ENCODE data around the gene IL22RA1. TPM values are rescaled to one million over a fixed set of nuclear protein-coding genes. Genes with fewer than 3 reads are reported as not detected.

IL22RA1 gene
- total RNA-seq, 1 donor, result not detected

DNA sequence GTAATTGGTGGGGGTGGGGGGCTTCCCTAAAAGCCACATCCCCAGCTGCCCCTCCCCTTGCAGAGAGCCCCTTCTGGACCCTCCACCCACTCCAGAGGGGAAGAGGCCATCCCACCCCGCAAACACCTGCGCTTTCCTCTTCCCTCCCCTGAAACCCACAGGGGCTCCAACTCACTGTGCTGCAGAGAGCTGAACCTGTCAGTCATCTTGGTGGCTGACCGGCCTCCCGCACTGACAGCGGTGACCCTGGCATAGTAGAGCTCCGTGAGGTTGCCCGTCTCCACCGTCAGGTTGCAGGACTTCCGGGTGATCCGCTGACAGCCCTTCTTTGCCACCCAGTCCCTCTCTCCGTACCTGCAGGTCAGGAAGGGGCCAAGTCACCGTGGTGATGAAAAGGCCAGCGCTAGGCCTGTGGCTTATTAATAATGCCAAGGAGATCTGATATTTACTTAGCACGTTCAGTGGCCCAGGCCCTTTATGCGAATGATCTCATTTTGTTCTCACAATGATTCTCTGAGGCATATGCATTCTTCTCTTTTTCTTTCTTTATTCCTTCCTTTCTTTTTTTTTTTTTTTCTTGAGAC, 5.9 kb downstream of the IL22RA1 start:
- Histone ChIP-seq H3K9me3 (ENCODE audit: low read depth, low read length) (no peaks in the 10 kb centered on the region), H3K27me3 (ENCODE audit: insufficient read depth, low read length) (no peaks in the 10 kb centered on the region), H3K4me1 (ENCODE audit: insufficient read depth, low read length) (no peaks in the 10 kb centered on the region), H3K4me3 (ENCODE audit: low read length) (no peak overlapping the region)

DNA sequence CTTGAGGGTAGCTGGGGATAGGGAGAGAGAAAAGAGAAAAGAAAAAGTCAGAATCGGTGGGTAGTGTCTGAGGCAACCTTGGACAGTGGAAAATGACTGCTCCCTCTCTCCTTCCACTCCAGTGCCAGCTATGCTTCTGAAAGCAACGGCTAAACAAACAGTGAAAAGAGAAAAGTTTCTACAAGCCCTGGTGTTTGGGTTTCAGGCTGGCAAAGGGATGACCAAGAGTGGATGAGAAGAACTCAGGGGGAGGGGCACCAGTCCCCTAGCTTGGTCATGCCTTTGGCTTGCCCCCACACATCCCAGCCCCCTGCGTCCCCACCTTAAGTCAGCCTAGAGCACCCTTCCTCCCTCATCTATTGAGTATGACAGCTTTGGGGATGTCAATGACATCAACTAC, 8.6 kb downstream of the IL22RA1 start:
- Histone ChIP-seq H3K27me3 (ENCODE audit: insufficient read depth, low read length) (no peaks in the 10 kb centered on the region), H3K4me1 (ENCODE audit: insufficient read depth, low read length) (no peaks in the 10 kb centered on the region), H3K9me3 (ENCODE audit: low read depth, low read length) (peaks cover 9% of the 10 kb centered on the region), H3K4me3 (ENCODE audit: low read length) (no peak overlapping the region)

GRCh38 chr1:24133819-24134218, 9.1 kb downstream of the IL22RA1 start:
- Histone ChIP-seq H3K4me3 (ENCODE audit: low read length) (no peak overlapping the region), H3K27me3 (ENCODE audit: insufficient read depth, low read length) (no peaks in the 10 kb centered on the region), H3K4me1 (ENCODE audit: insufficient read depth, low read length) (no peaks in the 10 kb centered on the region), H3K9me3 (ENCODE audit: low read depth, low read length) (peaks cover 9% of the 10 kb centered on the region)

DNA sequence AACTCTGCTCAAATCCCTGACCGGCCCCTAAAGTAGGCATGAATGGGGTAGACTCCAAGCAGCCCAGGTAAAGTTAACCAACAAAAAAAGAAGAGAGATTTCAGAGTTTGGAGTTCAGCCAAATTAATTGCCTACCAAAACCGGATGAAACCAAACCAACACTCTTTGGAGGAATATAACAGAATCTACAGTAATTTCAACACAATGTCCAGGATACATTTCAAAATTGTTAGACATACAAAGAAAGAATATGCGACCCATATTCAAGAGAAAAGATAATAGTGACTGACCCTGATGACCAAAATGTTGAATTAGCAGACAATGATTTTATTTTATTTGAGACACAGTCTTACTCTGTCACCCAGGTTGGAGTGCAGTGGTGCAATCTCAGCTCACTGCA, 12.6 kb downstream of the IL22RA1 start:
- no peak overlapping the region for H3K4me3 ChIP-seq (ENCODE audit: low read length)
- H3K27me3 ChIP-seq (ENCODE audit: insufficient read depth, low read length), result no peaks in the 10 kb centered on the region
- no peaks in the 10 kb centered on the region for H3K4me1 ChIP-seq (ENCODE audit: insufficient read depth, low read length)
- H3K9me3 ChIP-seq (ENCODE audit: low read depth, low read length), result peaks cover 9% of the 10 kb centered on the region

- Histone ChIP-seq H3K9me3 (ENCODE audit: low read depth, low read length) (peaks cover 9% of the 10 kb centered on the region), H3K4me1 (ENCODE audit: insufficient read depth, low read length) (no peaks in the 10 kb centered on the region), H3K4me3 (ENCODE audit: low read length) (no peak overlapping the region), H3K27me3 (ENCODE audit: insufficient read depth, low read length) (no peaks in the 10 kb centered on the region)
Measured at GRCh38 chr1:24127801-24128363, 15.1 kb downstream of the IL22RA1 start.

DNA sequence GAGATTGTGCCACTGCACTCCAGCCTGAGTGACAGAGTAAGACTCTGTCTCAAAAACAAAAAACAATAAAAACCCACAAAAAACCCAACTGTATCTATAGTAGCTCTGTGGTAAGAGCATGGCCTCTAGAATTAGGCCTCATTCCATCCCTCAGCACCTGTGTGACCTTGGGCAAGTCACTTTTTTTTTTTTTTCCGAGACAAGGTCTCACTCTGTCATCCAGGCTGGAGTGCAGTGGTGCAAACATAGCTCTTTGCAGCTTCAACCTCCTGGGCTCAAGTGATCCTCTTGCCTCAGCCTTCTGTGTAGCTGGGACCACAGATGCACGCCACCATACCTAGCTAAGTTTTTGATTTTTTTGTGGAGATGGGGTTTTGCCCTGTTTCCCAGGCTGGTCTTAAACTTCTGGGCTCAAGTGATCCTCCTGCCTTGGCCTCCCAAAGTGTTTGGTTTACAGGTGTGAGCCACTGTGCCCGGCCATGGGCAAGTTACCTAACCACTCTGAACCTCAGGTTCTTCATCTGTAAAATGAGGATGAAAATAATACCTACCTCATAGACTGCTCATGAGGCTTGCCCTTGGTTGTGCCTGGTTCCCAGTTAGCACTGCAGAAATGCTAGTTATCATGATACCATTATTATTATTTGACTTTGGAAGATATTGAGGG, 15.7 kb downstream of the IL22RA1 start:
- H3K27me3 ChIP-seq (ENCODE audit: insufficient read depth, low read length), result no peaks in the 10 kb centered on the region
- no peak overlapping the region for H3K4me3 ChIP-seq (ENCODE audit: low read length)
- H3K9me3 ChIP-seq (ENCODE audit: low read depth, low read length), result peaks cover 9% of the 10 kb centered on the region
- no peaks in the 10 kb centered on the region for H3K4me1 ChIP-seq (ENCODE audit: insufficient read depth, low read length)

GRCh38 chr1:24126672-24127023, 16.3 kb downstream of the IL22RA1 start:
- H3K4me3 ChIP-seq (ENCODE audit: low read length), result no peak overlapping the region
- no peaks in the 10 kb centered on the region for H3K4me1 ChIP-seq (ENCODE audit: insufficient read depth, low read length)
- H3K27me3 ChIP-seq (ENCODE audit: insufficient read depth, low read length), result no peaks in the 10 kb centered on the region
- H3K9me3 ChIP-seq (ENCODE audit: low read depth, low read length), result peaks cover 9% of the 10 kb centered on the region

GRCh38 chr1:24126018-24126671, 16.8 kb downstream of the IL22RA1 start:
- no peaks in the 10 kb centered on the region for H3K4me1 ChIP-seq (ENCODE audit: insufficient read depth, low read length)
- peaks cover 4% of the 10 kb centered on the region for H3K9me3 ChIP-seq (ENCODE audit: low read depth, low read length)
- no peaks in the 10 kb centered on the region for H3K27me3 ChIP-seq (ENCODE audit: insufficient read depth, low read length)
- H3K4me3 ChIP-seq (ENCODE audit: low read length), result no peak overlapping the region

DNA sequence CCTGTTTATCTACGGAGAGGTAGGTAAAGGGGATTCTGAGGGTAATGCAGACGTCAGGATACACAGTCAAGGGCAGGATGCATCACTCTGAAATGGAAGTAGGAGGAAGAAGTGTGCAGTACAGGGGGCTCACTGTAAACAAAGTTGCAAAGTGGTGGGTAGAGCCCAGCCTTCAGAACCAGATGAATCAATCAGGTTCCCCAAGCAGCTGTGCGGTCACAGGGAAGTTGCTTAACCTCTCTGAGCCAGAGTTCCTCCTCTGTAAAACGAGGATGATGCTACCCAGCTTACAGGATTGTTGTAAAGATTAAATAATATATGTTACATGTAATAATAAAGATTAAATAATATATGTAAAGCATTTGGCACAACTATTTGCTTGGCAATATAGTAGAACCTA, 17.5 kb downstream of the IL22RA1 start:
- no peak overlapping the region for H3K4me3 ChIP-seq (ENCODE audit: low read length)
- H3K4me1 ChIP-seq (ENCODE audit: insufficient read depth, low read length), result no peaks in the 10 kb centered on the region
- H3K9me3 ChIP-seq (ENCODE audit: low read depth, low read length), result peaks cover 4% of the 10 kb centered on the region
- no peaks in the 10 kb centered on the region for H3K27me3 ChIP-seq (ENCODE audit: insufficient read depth, low read length)

DNA sequence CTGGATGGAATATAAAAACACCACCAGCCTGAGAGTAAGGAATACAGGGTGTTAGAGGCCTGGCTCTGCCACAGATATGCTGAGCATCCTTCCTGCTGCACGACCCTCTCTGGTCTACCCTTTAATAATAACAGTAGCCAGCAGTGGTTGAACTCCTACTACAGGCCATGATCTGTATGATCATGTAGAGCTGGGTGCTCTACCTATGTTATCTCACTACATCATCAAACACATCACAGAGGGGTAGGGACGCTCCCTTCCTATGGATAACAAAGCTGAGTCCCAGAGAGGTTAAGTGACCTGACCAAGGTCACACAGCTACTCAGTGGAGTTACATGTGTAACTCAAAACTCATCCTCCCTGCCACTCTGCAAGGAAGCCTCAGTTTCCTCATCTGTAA, 18.0 kb downstream of the IL22RA1 start:
- no peaks in the 10 kb centered on the region for H3K4me1 ChIP-seq (ENCODE audit: insufficient read depth, low read length)
- H3K27me3 ChIP-seq (ENCODE audit: insufficient read depth, low read length), result no peaks in the 10 kb centered on the region
- no peak overlapping the region for H3K4me3 ChIP-seq (ENCODE audit: low read length)
- H3K9me3 ChIP-seq (ENCODE audit: low read depth, low read length), result no peaks in the 10 kb centered on the region

DNA sequence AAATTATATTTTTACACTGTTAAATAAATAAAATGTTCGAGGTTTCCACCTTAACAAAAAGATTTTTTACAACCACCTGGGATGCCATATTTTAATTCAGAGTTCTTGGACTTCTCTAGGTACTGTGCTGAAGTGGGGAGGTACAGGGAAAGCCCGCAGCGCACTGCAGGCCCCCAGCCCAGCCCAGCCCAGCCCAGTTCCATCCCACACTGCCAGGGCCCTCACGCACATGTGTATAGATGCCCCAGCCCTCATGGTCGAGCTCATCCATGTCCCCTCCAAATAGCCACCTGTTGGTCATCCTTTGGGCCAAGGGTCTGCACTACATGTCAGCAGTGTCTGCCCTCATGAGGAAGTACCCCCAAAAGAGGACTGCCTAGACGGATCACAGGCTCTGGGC, 19.3 kb downstream of the IL22RA1 start:
- Histone ChIP-seq H3K4me3 (ENCODE audit: low read length) (no peak overlapping the region), H3K9me3 (ENCODE audit: low read depth, low read length) (no peaks in the 10 kb centered on the region), H3K27me3 (ENCODE audit: insufficient read depth, low read length) (no peaks in the 10 kb centered on the region), H3K4me1 (ENCODE audit: insufficient read depth, low read length) (no peaks in the 10 kb centered on the region)

DNA sequence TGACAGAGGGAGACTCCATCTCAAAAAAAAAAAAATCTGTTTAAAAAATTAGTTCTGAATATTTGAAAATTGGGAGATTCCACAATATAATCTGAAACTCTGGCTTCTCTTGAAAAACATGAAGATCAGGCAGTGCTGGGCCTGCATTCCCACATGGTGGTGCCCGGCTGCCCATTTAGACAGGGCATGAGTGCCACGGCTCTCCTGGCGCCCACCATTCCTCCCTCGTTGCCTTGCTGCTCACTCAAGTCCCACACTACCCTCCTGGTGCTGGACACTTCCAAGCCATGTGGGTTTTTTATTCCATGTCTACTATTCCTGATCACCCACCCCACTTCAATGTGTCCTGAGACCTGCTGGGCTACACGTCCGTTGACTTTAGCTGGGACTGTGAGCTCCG, 20.2 kb downstream of the IL22RA1 start:
- H3K27me3 ChIP-seq (ENCODE audit: insufficient read depth, low read length), result no peaks in the 10 kb centered on the region
- no peaks in the 10 kb centered on the region for H3K9me3 ChIP-seq (ENCODE audit: low read depth, low read length)
- no peaks in the 10 kb centered on the region for H3K4me1 ChIP-seq (ENCODE audit: insufficient read depth, low read length)
- no peak overlapping the region for H3K4me3 ChIP-seq (ENCODE audit: low read length)

- no peaks in the 10 kb centered on the region for H3K4me1 ChIP-seq (ENCODE audit: insufficient read depth, low read length)
- no peaks in the 10 kb centered on the region for H3K27me3 ChIP-seq (ENCODE audit: insufficient read depth, low read length)
- H3K9me3 ChIP-seq (ENCODE audit: low read depth, low read length), result no peaks in the 10 kb centered on the region
Measured at GRCh38 chr1:24121406-24121805, 21.5 kb downstream of the IL22RA1 start.

DNA sequence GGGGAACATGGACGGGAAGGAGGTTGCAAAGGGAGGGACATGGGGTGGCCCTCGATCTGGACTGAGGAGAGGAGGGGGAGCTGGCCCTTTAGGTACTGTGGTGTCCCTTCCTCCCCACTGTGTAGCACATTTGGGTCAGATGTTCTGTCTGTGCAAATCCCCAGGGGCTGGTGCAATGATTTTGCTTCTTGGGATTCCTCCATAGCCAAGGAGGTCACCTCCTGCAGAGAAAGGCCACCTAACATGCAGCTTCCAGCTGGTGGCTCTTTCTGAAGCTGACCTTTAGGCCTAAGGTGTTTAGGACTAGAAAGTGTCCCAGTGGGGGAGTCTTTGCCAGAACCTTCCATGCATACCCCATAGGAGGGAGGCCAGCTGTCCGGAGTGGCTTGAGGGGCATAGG, 22.0 kb downstream of the IL22RA1 start:
- H3K27me3 ChIP-seq (ENCODE audit: insufficient read depth, low read length), result no peaks in the 10 kb centered on the region
- no peaks in the 10 kb centered on the region for H3K4me1 ChIP-seq (ENCODE audit: insufficient read depth, low read length)
- H3K9me3 ChIP-seq (ENCODE audit: low read depth, low read length), result no peaks in the 10 kb centered on the region
- H3K4me3 ChIP-seq (ENCODE audit: low read length), result no peak overlapping the region

More at GRCh38 chr1:24121406-24121805, 21.5 kb downstream of the IL22RA1 start:
- H3K4me3 ChIP-seq (ENCODE audit: low read length), result no peak overlapping the region

DNA sequence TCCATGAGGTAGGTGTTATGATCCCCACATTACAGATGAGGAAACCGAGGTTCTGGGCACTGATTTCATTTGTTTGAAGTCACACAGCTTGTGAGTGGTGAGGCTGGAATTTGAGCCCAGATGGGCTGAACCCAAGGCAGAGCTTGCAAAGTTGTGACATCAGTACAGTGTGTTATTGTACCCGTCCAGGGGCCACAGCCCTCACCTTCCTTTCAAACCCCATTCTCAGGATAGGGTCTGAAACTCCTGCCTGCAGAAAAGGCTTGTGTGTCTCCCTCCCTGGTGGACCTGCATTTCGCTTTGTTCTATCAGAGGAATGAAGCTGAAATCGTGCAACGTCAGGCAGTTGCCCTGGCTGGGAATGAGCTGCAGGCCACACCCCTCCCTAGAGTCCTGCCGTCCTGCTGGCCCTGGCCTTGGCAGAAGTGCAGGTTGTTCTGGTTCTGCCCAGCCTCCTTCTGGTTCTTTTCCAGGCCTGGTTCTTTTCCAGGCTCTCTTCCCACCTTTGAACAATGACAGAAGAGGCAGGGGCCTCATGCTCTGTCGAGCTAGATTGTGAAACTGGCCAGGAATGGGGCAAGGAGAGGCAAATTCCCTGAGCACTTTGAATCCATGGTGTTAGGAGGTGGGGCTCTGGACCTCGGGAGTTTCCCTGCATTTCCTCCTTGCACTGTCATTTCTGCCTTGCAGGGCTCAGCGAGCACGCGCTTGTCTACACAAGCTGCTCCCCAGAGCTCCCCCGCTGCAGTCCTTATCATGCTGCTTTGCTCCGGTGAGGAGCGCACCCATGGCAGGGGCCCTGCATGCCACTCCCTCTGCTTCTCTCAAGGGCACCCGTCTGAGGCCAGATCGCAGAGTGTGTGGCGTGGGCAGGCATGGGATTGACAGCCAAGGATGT, 22.8 kb downstream of the IL22RA1 start:
- H3K27me3 ChIP-seq (ENCODE audit: insufficient read depth, low read length), result no peaks in the 10 kb centered on the region
- H3K4me1 ChIP-seq (ENCODE audit: insufficient read depth, low read length), result no peaks in the 10 kb centered on the region
- no peak overlapping the region for H3K4me3 ChIP-seq (ENCODE audit: low read length)
- H3K9me3 ChIP-seq (ENCODE audit: low read depth, low read length), result no peaks in the 10 kb centered on the region

All from mononuclear cell (primary cell).